ENCODE data around the gene TMEM38A.

DNA sequence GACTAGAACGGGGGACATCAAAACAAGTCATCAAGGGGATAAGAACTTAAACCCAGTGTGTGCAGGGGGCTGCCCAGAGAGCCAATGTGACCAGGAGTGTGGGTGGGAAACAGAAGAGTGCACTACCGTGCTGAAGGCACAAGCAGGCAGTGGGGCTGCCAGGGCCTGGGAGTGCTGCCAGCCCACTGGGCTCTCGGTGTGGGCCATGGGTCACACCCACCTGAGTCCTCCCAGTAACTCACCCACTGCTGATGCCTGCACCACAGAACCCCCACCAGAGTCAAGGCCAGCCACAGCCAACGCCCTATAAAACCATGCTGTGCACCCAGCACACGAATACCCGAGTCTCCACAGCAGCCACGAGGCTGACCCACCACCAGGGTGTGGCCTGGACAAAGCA lies 41.5 kb upstream of the TMEM38A start:
- TF ChIP-seq, protein P1, sequence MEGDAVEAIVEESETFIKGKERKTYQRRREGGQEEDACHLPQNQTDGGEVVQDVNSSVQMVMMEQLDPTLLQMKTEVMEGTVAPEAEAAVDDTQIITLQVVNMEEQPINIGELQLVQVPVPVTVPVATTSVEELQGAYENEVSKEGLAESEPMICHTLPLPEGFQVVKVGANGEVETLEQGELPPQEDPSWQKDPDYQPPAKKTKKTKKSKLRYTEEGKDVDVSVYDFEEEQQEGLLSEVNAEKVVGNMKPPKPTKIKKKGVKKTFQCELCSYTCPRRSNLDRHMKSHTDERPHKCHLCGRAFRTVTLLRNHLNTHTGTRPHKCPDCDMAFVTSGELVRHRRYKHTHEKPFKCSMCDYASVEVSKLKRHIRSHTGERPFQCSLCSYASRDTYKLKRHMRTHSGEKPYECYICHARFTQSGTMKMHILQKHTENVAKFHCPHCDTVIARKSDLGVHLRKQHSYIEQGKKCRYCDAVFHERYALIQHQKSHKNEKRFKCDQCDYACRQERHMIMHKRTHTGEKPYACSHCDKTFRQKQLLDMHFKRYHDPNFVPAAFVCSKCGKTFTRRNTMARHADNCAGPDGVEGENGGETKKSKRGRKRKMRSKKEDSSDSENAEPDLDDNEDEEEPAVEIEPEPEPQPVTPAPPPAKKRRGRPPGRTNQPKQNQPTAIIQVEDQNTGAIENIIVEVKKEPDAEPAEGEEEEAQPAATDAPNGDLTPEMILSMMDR (conservative IDR thresholded peaks at IDR 0.05 in 1 of 2, IDR thresholded peaks at IDR 0.05 in 1 of 2; ENCODE audit: low read depth in 1 of 2, low read length in 2 of 2) = no peak
- no peak for TF ChIP-seq EZH2 (IDR thresholded peaks at IDR 0.05; ENCODE audit: low read length, missing control alignments)
